ENCODE results near the gene SLC30A9.

SLC30A9 gene

DNA sequence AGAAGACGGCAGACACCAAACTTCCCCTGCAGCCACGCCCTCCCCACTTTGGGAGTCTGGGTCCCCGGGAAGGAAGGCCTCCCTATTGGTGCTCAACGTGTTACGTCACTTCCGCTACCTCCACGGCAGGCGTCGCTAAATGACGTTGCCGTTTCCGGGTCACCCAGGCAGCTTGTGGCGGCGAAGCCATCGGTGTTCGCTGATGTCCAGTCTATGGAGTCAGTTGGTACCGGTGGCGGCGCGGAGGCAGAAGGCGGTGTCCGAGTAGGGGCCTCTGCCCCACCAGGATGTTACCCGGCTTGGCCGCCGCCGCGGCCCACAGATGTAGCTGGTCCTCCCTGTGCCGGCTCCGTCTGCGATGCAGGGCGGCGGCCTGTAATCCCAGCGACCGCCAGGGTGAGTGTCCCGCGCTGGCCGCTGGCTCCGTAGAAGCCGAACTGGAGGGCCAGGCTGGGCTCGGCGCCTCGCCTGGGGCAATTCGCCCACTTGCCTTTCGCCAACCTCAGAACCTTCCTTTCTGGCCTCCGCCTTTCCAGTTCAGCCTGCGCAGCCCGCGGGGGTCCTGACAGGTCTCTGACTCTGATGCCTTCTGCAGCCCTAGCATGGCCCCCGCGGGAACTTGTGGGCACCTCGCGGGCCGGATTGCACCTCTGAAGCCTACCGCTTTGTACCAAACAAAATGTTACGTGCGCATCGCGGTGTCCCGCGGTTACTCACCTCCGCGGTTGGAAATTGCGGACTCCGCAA lies at the start of gene SLC30A9:
Gene SLC30A9 (plus strand): TSS at position 166 of the 747 bp plus-strand sequence. CDS start 122 bp downstream, at position 288.
- no peaks in the 10 kb centered on the region for H3K36me3 ChIP-seq (ENCODE audit: control insufficient read depth in 2 of 2, insufficient read depth in 1 of 2, low read length in 2 of 2)
- POLR2A ChIA-PET: interaction anchor here (1.0 to 1.8 kb wide), 5 partner anchors 11 to 734 kb away, joined by 3 to 9 read pairs (median 3); partner anchors contain the start of genes TMEM33 and UCHL1
- peak within 1 kb of the TSS; percentile 57; the same call in 1 of the 2 replicates for H3K27ac ChIP-seq (ENCODE audit: extremely low read depth, low read depth, low read length)
- H3K4me1 ChIP-seq (ENCODE audit: control insufficient read depth, insufficient read depth, low read length): no peaks in the 10 kb centered on the region
- CTCF ChIA-PET: interaction anchor here (0.6 to 1.4 kb wide), 6 partner anchors 24 to 149 kb away, joined by 3 to 4 read pairs (median 4); no protein-coding TSS in a partner anchor
- H3K9me3 ChIP-seq (ENCODE audit: control insufficient read depth, insufficient read depth, low read depth, low read length): no peaks in the 10 kb centered on the region
- H3K4me3 ChIP-seq (ENCODE audit: low read depth, low read length): peak within 1 kb of the TSS; percentile 81
- TF ChIP-seq ZSCAN30 (tag by site-specific recombination; IDR thresholded peaks at IDR 0.05): peak; percentile 63; the same call in 1 of the 2 replicates
- TF ChIP-seq ZXDB (tag by site-specific recombination; IDR thresholded peaks at IDR 0.05): peak; percentile 51; the same call in 1 of the 2 replicates
- TF ChIP-seq ZEB2 (tag by site-specific recombination; IDR thresholded peaks at IDR 0.05): peak; percentile 39; the same call in 1 of the 2 replicates
- peak; percentile 20; the same call in 1 of the 2 replicates for TF ChIP-seq KLF1 (tag by site-specific recombination; IDR thresholded peaks at IDR 0.05)
- TF ChIP-seq KLF8 (tag by site-specific recombination; IDR thresholded peaks at IDR 0.05): no peak
- peak; percentile 83 for TF ChIP-seq KLF9 (tag by site-specific recombination; IDR thresholded peaks at IDR 0.05; ENCODE audit: low read depth)
- peak; percentile 99 for TF ChIP-seq ZNF629 (tag by site-specific recombination; IDR thresholded peaks at IDR 0.05)
- TF ChIP-seq ZNF501 (tag by site-specific recombination; IDR thresholded peaks at IDR 0.05): peak; percentile 68; the same call in 1 of the 2 replicates
- TF ChIP-seq ZNF677 (tag by site-specific recombination; IDR thresholded peaks at IDR 0.05): no peak
- TF ChIP-seq ZNF404 (tag by site-specific recombination; IDR thresholded peaks at IDR 0.05): no peak
- TF ChIP-seq, protein P1, sequence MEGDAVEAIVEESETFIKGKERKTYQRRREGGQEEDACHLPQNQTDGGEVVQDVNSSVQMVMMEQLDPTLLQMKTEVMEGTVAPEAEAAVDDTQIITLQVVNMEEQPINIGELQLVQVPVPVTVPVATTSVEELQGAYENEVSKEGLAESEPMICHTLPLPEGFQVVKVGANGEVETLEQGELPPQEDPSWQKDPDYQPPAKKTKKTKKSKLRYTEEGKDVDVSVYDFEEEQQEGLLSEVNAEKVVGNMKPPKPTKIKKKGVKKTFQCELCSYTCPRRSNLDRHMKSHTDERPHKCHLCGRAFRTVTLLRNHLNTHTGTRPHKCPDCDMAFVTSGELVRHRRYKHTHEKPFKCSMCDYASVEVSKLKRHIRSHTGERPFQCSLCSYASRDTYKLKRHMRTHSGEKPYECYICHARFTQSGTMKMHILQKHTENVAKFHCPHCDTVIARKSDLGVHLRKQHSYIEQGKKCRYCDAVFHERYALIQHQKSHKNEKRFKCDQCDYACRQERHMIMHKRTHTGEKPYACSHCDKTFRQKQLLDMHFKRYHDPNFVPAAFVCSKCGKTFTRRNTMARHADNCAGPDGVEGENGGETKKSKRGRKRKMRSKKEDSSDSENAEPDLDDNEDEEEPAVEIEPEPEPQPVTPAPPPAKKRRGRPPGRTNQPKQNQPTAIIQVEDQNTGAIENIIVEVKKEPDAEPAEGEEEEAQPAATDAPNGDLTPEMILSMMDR (tag by site-specific recombination; IDR thresholded peaks at IDR 0.05): peak; percentile 61
- no peak for TF ChIP-seq PRDM1 (tag by site-specific recombination; IDR thresholded peaks at IDR 0.05)
- TF ChIP-seq, protein P2, sequence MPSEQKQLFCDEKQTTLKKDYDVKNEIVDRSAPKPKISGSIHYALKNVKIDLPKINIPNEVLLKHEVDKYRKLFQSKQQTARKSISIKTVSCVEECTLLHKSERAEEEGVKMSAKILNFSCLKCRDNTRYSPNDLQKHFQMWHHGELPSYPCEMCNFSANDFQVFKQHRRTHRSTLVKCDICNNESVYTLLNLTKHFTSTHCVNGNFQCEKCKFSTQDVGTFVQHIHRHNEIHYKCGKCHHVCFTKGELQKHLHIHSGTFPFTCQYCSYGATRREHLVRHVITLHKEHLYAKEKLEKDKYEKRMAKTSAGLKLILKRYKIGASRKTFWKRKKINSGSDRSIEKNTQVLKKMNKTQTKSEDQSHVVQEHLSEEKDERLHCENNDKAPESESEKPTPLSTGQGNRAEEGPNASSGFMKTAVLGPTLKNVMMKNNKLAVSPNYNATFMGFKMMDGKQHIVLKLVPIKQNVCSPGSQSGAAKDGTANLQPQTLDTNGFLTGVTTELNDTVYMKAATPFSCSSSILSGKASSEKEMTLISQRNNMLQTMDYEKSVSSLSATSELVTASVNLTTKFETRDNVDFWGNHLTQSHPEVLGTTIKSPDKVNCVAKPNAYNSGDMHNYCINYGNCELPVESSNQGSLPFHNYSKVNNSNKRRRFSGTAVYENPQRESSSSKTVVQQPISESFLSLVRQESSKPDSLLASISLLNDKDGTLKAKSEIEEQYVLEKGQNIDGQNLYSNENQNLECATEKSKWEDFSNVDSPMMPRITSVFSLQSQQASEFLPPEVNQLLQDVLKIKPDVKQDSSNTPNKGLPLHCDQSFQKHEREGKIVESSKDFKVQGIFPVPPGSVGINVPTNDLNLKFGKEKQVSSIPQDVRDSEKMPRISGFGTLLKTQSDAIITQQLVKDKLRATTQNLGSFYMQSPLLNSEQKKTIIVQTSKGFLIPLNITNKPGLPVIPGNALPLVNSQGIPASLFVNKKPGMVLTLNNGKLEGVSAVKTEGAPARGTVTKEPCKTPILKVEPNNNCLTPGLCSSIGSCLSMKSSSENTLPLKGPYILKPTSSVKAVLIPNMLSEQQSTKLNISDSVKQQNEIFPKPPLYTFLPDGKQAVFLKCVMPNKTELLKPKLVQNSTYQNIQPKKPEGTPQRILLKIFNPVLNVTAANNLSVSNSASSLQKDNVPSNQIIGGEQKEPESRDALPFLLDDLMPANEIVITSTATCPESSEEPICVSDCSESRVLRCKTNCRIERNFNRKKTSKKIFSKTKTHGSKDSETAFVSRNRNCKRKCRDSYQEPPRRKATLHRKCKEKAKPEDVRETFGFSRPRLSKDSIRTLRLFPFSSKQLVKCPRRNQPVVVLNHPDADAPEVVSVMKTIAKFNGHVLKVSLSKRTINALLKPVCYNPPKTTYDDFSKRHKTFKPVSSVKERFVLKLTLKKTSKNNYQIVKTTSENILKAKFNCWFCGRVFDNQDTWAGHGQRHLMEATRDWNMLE (tag by site-specific recombination; conservative IDR thresholded peaks at IDR 0.05; ENCODE audit: low read depth): peak; percentile 80
- TF ChIP-seq ZNF335 (tag by site-specific recombination; conservative IDR thresholded peaks at IDR 0.05): peak; percentile 89
- peak; percentile 37; the same call in 1 of the 2 replicates for TF ChIP-seq SP7 (tag by site-specific recombination; IDR thresholded peaks at IDR 0.05)
- TF ChIP-seq ZFP37 (tag by site-specific recombination; IDR thresholded peaks at IDR 0.05): 0 out of 2 replicates have a peak, but pooled peaks have one; percentile 12
- peak; percentile 81 for TF ChIP-seq SP2 (tag by site-specific recombination; IDR thresholded peaks at IDR 0.05)
- TF ChIP-seq ZNF660 (tag by site-specific recombination; IDR thresholded peaks at IDR 0.05): 0 out of 2 replicates have a peak, but pooled peaks have one; percentile 8
- TF ChIP-seq, protein P3, sequence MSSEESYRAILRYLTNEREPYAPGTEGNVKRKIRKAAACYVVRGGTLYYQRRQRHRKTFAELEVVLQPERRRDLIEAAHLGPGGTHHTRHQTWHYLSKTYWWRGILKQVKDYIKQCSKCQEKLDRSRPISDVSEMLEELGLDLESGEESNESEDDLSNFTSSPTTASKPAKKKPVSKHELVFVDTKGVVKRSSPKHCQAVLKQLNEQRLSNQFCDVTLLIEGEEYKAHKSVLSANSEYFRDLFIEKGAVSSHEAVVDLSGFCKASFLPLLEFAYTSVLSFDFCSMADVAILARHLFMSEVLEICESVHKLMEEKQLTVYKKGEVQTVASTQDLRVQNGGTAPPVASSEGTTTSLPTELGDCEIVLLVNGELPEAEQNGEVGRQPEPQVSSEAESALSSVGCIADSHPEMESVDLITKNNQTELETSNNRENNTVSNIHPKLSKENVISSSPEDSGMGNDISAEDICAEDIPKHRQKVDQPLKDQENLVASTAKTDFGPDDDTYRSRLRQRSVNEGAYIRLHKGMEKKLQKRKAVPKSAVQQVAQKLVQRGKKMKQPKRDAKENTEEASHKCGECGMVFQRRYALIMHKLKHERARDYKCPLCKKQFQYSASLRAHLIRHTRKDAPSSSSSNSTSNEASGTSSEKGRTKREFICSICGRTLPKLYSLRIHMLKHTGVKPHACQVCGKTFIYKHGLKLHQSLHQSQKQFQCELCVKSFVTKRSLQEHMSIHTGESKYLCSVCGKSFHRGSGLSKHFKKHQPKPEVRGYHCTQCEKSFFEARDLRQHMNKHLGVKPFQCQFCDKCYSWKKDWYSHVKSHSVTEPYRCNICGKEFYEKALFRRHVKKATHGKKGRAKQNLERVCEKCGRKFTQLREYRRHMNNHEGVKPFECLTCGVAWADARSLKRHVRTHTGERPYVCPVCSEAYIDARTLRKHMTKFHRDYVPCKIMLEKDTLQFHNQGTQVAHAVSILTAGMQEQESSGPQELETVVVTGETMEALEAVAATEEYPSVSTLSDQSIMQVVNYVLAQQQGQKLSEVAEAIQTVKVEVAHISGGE (tag by site-specific recombination; conservative IDR thresholded peaks at IDR 0.05; ENCODE audit: low read depth): peak; percentile 80
- TF ChIP-seq, protein P4, sequence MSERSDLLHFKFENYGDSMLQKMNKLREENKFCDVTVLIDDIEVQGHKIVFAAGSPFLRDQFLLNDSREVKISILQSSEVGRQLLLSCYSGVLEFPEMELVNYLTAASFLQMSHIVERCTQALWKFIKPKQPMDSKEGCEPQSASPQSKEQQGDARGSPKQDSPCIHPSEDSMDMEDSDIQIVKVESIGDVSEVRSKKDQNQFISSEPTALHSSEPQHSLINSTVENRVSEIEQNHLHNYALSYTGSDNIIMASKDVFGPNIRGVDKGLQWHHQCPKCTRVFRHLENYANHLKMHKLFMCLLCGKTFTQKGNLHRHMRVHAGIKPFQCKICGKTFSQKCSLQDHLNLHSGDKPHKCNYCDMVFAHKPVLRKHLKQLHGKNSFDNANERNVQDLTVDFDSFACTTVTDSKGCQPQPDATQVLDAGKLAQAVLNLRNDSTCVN (tag by site-specific recombination; optimal IDR thresholded peaks at IDR 0.05): peak; percentile 24
- TF ChIP-seq EGR2 (tag by site-specific recombination; IDR thresholded peaks at IDR 0.05; ENCODE audit: low read depth): no peak
- peak; percentile 43; the same call in 1 of the 2 replicates for TF ChIP-seq ZNF76 (tag by site-specific recombination; IDR thresholded peaks at IDR 0.05; ENCODE audit: borderline replicate concordance, low read depth)
- TF ChIP-seq ZBTB21 (tag by site-specific recombination; IDR thresholded peaks at IDR 0.05): peak; percentile 98
- no peak for TF ChIP-seq ZNF670 (tag by site-specific recombination; IDR thresholded peaks at IDR 0.05; ENCODE audit: low read depth)
- peak; percentile 33; the same call in 1 of the 2 replicates for TF ChIP-seq WT1 (tag by site-specific recombination; IDR thresholded peaks at IDR 0.05)
- no peak for TF ChIP-seq ZNF302 (tag by site-specific recombination; IDR thresholded peaks at IDR 0.05; ENCODE audit: low read depth)

All from HEK293 (cell line).